Measurements from ENCODE around the gene THSD8.
"Not testable (repeated sequence)": the region's sequence is repeated elsewhere in the genome, so short reads cannot be mapped to it uniquely, and the experiment has no call there.

THSD8 gene

DNA sequence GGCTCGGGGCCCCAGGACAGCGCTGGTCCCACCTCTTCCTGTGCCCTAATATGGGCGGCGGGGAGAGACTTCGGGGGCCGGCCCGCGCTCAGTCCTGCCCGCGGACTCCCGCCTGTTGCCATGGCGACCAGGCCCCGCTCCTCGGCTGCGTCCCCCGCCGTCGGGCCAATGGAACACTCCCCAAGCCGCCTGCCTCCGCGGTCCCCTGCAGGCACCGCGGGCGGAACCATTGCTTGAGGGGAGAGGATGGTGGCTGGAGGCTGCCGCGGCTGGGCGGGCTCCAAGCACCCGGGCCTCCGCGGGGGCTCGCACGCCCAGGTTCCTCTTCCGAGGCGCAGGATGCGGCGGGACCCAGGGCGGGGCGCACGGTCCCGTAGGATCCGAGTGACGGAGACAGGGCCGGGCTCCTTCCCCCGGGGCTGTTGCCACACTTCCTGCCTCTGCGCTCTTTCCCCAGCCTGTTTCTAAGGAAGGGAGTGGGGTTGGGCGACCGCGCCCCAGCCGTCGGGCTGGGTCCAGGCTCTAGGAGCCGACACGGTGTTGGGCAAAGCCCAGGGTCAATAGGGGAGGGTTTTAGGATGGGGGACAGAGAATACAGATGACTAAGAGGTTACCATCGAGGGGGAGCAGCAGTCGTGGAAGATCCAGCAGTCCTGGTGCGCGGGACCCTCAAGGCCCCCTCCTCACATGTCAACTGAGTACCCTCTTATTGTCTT is 11.8 kb upstream of the THSD8 start:
- peak; percentile 98 for DNase-seq
- in situ Hi-C loops (cut with MboI; ENCODE audit: low pct_unique_long_range_greater_than_20kb, low sequenced_read_pairs) = no loop called here

DNA sequence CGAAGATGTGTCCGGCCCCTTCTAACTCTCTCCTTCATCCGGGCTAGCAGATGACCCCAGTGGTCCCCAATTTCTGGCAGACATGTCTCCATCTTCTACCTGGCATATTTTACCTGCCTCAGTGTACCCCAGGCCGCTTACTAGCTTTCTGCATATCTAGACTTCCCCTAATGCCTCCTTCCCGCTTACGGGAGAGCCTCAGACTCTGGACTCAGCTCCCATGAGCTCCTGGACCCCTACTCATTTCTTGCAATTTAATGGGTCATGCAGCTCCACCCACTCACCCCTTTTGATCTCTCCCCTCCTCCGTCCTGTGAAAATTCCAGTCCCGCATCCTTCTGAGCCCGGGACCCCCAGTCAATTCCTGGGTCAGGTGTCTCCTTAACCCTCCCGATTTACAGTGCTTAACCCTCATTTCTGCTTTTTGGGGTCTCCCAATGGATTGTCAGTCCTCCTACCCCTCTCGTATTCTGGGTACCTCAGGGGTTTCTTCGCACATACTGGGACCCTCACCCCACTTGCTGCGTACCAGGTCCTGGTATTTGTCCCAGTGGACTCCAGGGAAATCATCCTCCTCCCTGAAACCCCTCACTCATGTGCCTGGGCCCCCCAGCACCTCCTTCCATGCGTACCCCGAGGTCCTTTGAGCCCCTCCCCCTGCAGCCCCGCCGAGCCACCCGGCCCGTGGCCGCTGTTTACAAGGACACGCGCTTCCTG is 11.1 kb upstream of the THSD8 start:
- DNase-seq = no peak
- in situ Hi-C loops (cut with MboI; ENCODE audit: low pct_unique_long_range_greater_than_20kb, low sequenced_read_pairs) = no loop called here

DNA sequence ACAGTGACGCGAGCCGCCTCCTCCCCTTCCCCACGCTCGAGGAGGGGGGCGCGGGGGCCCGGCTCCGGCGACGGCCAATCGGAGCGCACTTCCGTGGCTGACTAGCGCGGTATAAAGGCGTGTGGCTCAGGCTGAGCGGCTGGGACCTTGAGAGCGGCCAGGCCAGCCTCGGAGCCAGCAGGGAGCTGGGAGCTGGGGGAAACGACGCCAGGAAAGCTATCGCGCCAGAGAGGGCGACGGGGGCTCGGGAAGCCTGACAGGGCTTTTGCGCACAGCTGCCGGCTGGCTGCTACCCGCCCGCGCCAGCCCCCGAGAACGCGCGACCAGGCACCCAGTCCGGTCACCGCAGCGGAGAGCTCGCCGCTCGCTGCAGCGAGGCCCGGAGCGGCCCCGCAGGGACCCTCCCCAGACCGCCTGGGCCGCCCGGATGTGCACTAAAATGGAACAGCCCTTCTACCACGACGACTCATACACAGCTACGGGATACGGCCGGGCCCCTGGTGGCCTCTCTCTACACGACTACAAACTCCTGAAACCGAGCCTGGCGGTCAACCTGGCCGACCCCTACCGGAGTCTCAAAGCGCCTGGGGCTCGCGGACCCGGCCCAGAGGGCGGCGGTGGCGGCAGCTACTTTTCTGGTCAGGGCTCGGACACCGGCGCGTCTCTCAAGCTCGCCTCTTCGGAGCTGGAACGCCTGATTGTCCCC is 10.4 kb upstream of the THSD8 start, which contains the start of gene JUNB:
JUNB (plus strand) TSS at position 142 of the 706 bp plus-strand sequence; CDS start at position 428, 286 bp downstream.
- in situ Hi-C loops (cut with MboI; ENCODE audit: low pct_unique_long_range_greater_than_20kb, low sequenced_read_pairs) = no loop called here
- DNase-seq = peak; percentile 94

DNA sequence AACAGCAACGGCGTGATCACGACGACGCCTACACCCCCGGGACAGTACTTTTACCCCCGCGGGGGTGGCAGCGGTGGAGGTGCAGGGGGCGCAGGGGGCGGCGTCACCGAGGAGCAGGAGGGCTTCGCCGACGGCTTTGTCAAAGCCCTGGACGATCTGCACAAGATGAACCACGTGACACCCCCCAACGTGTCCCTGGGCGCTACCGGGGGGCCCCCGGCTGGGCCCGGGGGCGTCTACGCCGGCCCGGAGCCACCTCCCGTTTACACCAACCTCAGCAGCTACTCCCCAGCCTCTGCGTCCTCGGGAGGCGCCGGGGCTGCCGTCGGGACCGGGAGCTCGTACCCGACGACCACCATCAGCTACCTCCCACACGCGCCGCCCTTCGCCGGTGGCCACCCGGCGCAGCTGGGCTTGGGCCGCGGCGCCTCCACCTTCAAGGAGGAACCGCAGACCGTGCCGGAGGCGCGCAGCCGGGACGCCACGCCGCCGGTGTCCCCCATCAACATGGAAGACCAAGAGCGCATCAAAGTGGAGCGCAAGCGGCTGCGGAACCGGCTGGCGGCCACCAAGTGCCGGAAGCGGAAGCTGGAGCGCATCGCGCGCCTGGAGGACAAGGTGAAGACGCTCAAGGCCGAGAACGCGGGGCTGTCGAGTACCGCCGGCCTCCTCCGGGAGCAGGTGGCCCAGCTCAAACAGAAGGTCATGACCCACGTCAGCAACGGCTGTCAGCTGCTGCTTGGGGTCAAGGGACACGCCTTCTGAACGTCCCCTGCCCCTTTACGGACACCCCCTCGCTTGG is 9.6 kb upstream of the THSD8 start:
- in situ Hi-C loops (cut with MboI; ENCODE audit: low pct_unique_long_range_greater_than_20kb, low sequenced_read_pairs) = no loop called here
- DNase-seq = peak; percentile 79

DNA sequence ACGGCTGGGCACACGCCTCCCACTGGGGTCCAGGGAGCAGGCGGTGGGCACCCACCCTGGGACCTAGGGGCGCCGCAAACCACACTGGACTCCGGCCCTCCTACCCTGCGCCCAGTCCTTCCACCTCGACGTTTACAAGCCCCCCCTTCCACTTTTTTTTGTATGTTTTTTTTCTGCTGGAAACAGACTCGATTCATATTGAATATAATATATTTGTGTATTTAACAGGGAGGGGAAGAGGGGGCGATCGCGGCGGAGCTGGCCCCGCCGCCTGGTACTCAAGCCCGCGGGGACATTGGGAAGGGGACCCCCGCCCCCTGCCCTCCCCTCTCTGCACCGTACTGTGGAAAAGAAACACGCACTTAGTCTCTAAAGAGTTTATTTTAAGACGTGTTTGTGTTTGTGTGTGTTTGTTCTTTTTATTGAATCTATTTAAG is 9.0 kb upstream of the THSD8 start:
- no peak for DNase-seq
- in situ Hi-C loops (cut with MboI; ENCODE audit: low pct_unique_long_range_greater_than_20kb, low sequenced_read_pairs) = no loop called here

- DNase-seq = peak; percentile 90
- in situ Hi-C loops (cut with MboI; ENCODE audit: low pct_unique_long_range_greater_than_20kb, low sequenced_read_pairs) = no loop called here
These were observed 8.3 kb upstream of the THSD8 start for GRCh38 chr19:12793290-12794195.

DNA sequence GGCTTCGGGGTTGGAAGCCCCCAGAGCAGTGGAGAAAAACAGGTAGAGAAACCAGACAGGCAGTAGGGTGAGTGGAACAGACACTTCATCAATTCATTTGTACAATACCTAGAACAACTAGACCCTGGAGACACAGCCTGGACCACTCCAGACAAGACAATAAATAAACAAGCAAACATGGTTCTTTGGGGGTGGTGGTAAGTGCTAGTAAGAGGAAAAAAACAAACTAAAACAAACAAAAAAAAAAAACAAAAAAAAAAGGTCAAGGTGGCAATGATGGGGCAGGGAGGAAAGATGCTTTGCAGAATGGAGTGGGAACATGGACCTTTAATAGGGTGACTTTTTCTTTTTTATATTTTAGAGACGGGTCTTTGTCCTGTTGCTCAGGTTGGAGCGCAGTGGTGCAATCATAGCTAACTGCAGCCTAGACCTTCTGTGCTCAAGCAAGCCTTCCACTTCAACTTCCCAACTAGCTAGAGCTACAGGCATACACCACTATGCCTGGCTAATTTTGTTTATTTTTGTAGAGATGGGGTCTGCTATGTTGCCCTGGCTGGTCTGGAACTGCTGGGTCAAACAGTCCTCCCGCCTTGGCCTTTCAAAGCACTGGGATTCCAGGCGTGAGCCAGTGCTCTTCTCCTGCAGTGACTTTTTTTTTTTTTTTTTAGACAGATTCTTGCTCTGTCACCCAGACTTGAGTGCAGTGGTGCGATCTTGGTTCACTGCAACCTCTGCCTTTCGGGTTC is 7.5 kb upstream of the THSD8 start:
- in situ Hi-C loops (cut with MboI; ENCODE audit: low pct_unique_long_range_greater_than_20kb, low sequenced_read_pairs) = no loop called here
- DNase-seq = no peak

DNA sequence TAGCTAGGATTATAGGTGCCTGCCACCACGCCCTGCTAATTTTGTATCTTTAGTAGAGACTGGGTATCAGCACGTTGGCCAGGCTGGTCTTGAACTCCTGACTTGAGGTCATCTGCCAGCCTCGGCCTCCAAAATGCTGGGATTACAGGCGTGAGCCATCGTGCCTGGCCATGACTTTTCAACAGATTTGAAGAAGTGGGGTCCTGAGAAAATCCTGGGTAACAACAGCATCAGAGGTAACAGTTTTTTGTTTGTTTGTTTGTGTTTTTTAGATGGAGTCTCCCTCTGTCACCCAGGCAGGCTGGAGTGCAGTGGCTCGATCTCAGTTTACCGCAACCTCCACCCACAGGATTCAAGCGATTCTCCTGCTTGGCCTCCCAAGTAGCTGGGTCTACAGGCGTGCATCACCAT is 6.9 kb upstream of the THSD8 start:
- in situ Hi-C loops (cut with MboI; ENCODE audit: low pct_unique_long_range_greater_than_20kb, low sequenced_read_pairs) = no loop called here

DNA sequence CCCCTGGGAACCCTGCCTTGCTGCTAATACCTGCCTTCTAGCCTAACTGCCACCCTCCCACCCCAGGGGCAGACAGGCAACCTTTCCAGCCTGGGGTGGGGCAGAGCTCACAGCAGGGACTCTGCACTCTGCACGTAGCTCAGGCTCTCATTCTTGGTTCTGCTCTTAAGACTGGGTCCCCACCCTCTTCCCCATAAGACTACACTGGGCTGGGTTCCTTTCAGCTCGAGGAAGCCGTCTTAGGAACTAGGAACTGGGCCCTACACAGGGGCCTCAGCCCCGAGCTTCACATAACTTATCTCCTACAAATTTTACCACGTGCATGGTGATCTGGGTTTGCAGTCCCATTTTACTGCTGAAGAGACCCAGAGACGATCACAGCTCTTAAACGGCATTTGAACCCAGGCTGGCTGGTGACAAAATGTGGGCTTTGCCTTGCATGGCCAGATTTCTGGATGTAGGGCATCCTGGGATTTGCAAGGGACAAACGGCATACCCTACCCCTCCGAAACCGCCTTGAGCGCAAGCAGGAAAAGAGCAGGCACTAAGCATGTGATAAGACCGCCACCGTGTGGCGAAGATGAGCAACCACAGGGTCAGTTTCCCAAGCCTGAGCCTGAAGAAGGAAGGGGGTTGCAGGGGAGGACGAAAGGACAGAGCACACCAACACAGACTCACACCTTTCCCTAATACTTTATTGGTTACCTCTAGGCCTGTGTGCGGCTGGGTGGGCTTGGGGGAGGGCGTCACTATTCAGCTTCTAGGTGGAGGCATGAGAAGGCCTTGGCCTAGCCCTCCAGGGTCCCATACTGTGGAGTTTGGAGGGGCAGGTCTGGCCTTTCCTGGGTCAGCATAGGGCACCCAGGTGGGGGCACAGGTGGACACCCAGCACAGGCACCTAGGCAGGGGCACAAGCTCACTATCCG is 5.5 kb upstream of the THSD8 start:
- in situ Hi-C loops (cut with MboI; ENCODE audit: low pct_unique_long_range_greater_than_20kb, low sequenced_read_pairs) = no loop called here
- peak; percentile 87 for DNase-seq

More for the DNA sequence above, 6.9 kb upstream of the THSD8 start:
- no peak for DNase-seq

GRCh38 chr19:12797141-12797587 is 4.7 kb upstream of the THSD8 start:
- in situ Hi-C loops (cut with MboI; ENCODE audit: low pct_unique_long_range_greater_than_20kb, low sequenced_read_pairs) = no loop called here
- DNase-seq = no peak

GRCh38 chr19:12797607-12798006 is 4.3 kb upstream of the THSD8 start:
- in situ Hi-C loops (cut with MboI; ENCODE audit: low pct_unique_long_range_greater_than_20kb, low sequenced_read_pairs); DNase-seq: not testable (repeated sequence)

- in situ Hi-C loops (cut with MboI; ENCODE audit: low pct_unique_long_range_greater_than_20kb, low sequenced_read_pairs) = no loop called here
- DNase-seq = no peak
These were observed 2.0 kb upstream of the THSD8 start for GRCh38 chr19:12799742-12800465.

DNA sequence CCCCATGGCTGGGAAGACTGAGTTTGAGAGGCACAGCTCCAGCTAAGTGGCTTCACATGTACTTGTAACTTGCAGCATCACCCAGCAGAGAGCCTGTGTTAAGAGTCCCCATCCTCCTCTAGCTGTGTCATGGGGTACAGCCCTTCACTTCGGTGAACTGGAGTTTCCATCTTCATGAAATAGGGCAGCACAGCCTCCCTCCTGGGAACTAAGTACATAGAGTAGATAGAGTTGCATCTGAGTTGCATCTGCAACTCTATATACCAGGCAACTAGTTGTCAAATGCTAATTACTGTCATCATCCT is 1.5 kb upstream of the THSD8 start:
- in situ Hi-C loops (cut with MboI; ENCODE audit: low pct_unique_long_range_greater_than_20kb, low sequenced_read_pairs) = no loop called here
- DNase-seq = no peak

DNA sequence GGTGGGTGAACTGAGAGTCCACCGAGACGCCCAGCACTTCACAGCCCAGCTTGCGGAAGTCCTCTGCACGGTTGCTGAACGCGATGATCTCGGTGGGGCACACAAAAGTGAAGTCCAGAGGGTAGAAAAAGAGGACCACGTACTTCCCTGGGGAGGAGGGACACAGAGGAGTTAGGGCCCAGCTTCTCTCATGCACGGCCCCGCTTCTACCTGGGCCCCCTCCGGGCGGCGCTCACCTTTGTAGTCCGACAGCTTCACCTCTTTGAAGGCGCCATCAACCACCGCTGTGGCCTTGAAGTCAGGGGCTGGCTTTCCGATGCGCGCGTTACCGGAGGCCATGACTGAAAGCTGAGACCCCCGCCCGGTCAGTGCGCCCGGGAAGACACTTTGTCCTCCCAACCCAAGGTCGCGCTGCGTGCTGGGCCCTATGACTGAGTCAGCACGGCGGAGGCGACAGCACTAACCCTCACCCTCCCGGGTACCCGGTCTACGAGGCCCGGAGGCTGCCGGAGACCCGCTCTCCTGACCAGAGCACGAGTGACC is 875 bp upstream of the THSD8 start:
- in situ Hi-C loops (cut with MboI; ENCODE audit: low pct_unique_long_range_greater_than_20kb, low sequenced_read_pairs) = no loop called here
- DNase-seq = no peak

GRCh38 chr19:12802267-12803106 is 618 bp downstream of the THSD8 start:
- in situ Hi-C loops (cut with MboI; ENCODE audit: low pct_unique_long_range_greater_than_20kb, low sequenced_read_pairs) = no loop called here
- no peak for DNase-seq
